Stimulated activated CD8-positive, alpha-beta memory T cell treated with anti-CD3 and anti-CD28 coated beads, Interleukin-12 subunit alpha, Interleukin-12 subunit beta, amount 100 ng/mL, for 1 hour (primary cell): ENCODE data around the gene DAZAP1.
"Not testable (repeated sequence)": the region's sequence is repeated elsewhere in the genome, so short reads cannot be mapped to it uniquely, and the experiment has no call there.

Source experiments
- DNase-seq: peaks from one replicate; pipeline ENCODE4 v3.0.0-alpha.2; 2020; ENCODE audit warnings: low read depth

Gene DAZAP1

GRCh38 chr19:1425902-1426301 lies 18.5 kb downstream of the DAZAP1 start:
- no peak for DNase-seq

- DNase-seq: no peak
Measured at GRCh38 chr19:1426736-1427135, 19.4 kb downstream of the DAZAP1 start.

GRCh38 chr19:1427221-1427920 lies 20.0 kb downstream of the DAZAP1 start:
- DNase-seq: no peak

- DNase-seq: no peak
Measured at GRCh38 chr19:1428738-1429391, 21.5 kb downstream of the DAZAP1 start.

- DNase-seq: no peak
Measured at GRCh38 chr19:1429750-1430149, 22.4 kb downstream of the DAZAP1 start.

- DNase-seq: no peak
Measured at GRCh38 chr19:1430246-1430645, 22.9 kb downstream of the DAZAP1 start.

- no peak for DNase-seq
Measured at GRCh38 chr19:1431759-1432506, 24.5 kb downstream of the DAZAP1 start.

- DNase-seq: no peak
Measured at GRCh38 chr19:1432507-1432887, 25.1 kb downstream of the DAZAP1 start.

GRCh38 chr19:1433119-1434039 lies 26.0 kb downstream of the DAZAP1 start:
- no peak for DNase-seq

GRCh38 chr19:1434040-1434366 lies 26.6 kb downstream of the DAZAP1 start:
- no peak for DNase-seq

GRCh38 chr19:1434577-1435060 lies 27.2 kb downstream of the DAZAP1 start:
- no peak for DNase-seq

- no peak for DNase-seq
Measured at GRCh38 chr19:1435378-1435989, 28.1 kb downstream of the DAZAP1 start.

GRCh38 chr19:1437609-1438008 lies 30.2 kb downstream of the DAZAP1 start:
- no peak for DNase-seq

GRCh38 chr19:1438035-1438932 lies 30.9 kb downstream of the DAZAP1 start, which contains the start of gene RPS15:
TSS of gene RPS15 (plus strand) at chr19:1438396. CDS start at chr19:1438426, 30 bp downstream.
- peak; percentile 94 for DNase-seq

- DNase-seq: no peak
Measured at GRCh38 chr19:1438933-1439354, 31.6 kb downstream of the DAZAP1 start.

GRCh38 chr19:1439525-1440417 lies 32.4 kb downstream of the DAZAP1 start:
- not testable (repeated sequence) for DNase-seq

GRCh38 chr19:1440418-1440801 lies 33.0 kb downstream of the DAZAP1 start:
- DNase-seq: no peak

- no peak for DNase-seq
Measured at GRCh38 chr19:1441022-1441426, 33.6 kb downstream of the DAZAP1 start.
